Measurements from ENCODE around the gene HSPA1L.

GRCh38 chr6:31847276-31847978 lies 32.3 kb upstream of the HSPA1L start:
- TF ChIP-seq, protein P1, sequence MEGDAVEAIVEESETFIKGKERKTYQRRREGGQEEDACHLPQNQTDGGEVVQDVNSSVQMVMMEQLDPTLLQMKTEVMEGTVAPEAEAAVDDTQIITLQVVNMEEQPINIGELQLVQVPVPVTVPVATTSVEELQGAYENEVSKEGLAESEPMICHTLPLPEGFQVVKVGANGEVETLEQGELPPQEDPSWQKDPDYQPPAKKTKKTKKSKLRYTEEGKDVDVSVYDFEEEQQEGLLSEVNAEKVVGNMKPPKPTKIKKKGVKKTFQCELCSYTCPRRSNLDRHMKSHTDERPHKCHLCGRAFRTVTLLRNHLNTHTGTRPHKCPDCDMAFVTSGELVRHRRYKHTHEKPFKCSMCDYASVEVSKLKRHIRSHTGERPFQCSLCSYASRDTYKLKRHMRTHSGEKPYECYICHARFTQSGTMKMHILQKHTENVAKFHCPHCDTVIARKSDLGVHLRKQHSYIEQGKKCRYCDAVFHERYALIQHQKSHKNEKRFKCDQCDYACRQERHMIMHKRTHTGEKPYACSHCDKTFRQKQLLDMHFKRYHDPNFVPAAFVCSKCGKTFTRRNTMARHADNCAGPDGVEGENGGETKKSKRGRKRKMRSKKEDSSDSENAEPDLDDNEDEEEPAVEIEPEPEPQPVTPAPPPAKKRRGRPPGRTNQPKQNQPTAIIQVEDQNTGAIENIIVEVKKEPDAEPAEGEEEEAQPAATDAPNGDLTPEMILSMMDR (conservative IDR thresholded peaks at IDR 0.05 in 1 of 2, IDR thresholded peaks at IDR 0.05 in 1 of 2; ENCODE audit: low read depth in 1 of 2, low read length in 2 of 2) = no peak
- TF ChIP-seq EZH2 (IDR thresholded peaks at IDR 0.05; ENCODE audit: low read length, missing control alignments) = no peak
